IPS DF 6.9 (cell line): ENCODE results near the gene UPK3B.
"Not testable (repeated sequence)": the region's sequence is repeated elsewhere in the genome, so short reads cannot be mapped to it uniquely, and the experiment has no call there.

Experiments used
- DNase-seq: peaks from one replicate; pipeline ENCODE4 v3.0.0-alpha.2; 2013; ENCODE audit warnings: low read depth, low spot score
- H3K27ac ChIP-seq: one replicate; pipeline ENCODE4 v1.5.1; 2013; ENCODE audit warnings: low read length, control low read depth
- H3K27me3 ChIP-seq: 2 replicates; pipeline ENCODE4 v1.6.1; 2013; ENCODE audit warnings: mild to moderate bottlenecking, low read length; ENCODE audit not compliant: control insufficient read depth, insufficient read depth
- H3K36me3 ChIP-seq: 2 replicates; pipeline ENCODE4 v1.6.1; 2013; ENCODE audit warnings: low read length; ENCODE audit not compliant: control insufficient read depth, insufficient read depth
- H3K4me1 ChIP-seq: 2 replicates; pipeline ENCODE4 v1.6.1; 2013; ENCODE audit warnings: low read length; ENCODE audit not compliant: control insufficient read depth, insufficient read depth
- H3K4me3 ChIP-seq: 2 replicates; pipeline ENCODE4 v1.5.1; 2013; ENCODE audit warnings: mild to moderate bottlenecking, low read length
- H3K9me3 ChIP-seq: 2 replicates; pipeline ENCODE4 v1.6.1; 2013; ENCODE audit warnings: low read length, inconsistent platforms; ENCODE audit not compliant: control insufficient read depth, insufficient read depth
- WGBS: extraction: QIAGEN DNeasy Blood & Tissue Kit; methylation state at CpG from one replicate; pipeline ENCODE4 v1.1.7; 2013; ENCODE audit warnings: mixed read lengths, missing lambda C conversion rate; ENCODE audit not compliant: insufficient read length, insufficient coverage; 5-methylcytosine and 5-hydroxymethylcytosine counted together

UPK3B gene

GRCh38 chr7:76560157-76560556, 49.8 kb downstream of the UPK3B start:
- not testable (repeated sequence) for H3K27ac ChIP-seq, H3K27me3 ChIP-seq, H3K36me3 ChIP-seq, DNase-seq, H3K4me3 ChIP-seq, H3K4me1 ChIP-seq, H3K9me3 ChIP-seq
- WGBS = no CpG with 5 or more reads among the region's 4 CpGs

- no CpG with 5 or more reads among the region's 3 CpGs for WGBS
- H3K4me1 ChIP-seq, H3K4me3 ChIP-seq, H3K36me3 ChIP-seq, H3K9me3 ChIP-seq, H3K27ac ChIP-seq, H3K27me3 ChIP-seq, DNase-seq: not testable (repeated sequence)
Observed at GRCh38 chr7:76561342-76561741, 51.0 kb downstream of the UPK3B start.

GRCh38 chr7:76565001-76565400, 54.6 kb downstream of the UPK3B start:
- not testable (repeated sequence) for H3K4me1 ChIP-seq, H3K9me3 ChIP-seq, DNase-seq, H3K36me3 ChIP-seq, H3K27me3 ChIP-seq, H3K4me3 ChIP-seq, H3K27ac ChIP-seq
- no CpG with 5 or more reads among the region's 3 CpGs for WGBS
